Measurements from ENCODE around the gene RPRD1B.

The RPRD1B gene

GRCh38 chr20:38126146-38126921 lies 92.8 kb downstream of the RPRD1B start:
- H3K79me2 ChIP-seq (ENCODE audit: insufficient read depth, low read length): no peaks in the 10 kb centered on the region
- H3K9me3 ChIP-seq (ENCODE audit: insufficient read depth, low read length, severe bottlenecking): no peaks in the 10 kb centered on the region
- no peaks in the 10 kb centered on the region for H3K4me1 ChIP-seq (ENCODE audit: insufficient read depth, low read length)
- H4K20me1 ChIP-seq (ENCODE audit: insufficient read depth, low read length): peaks cover 2% of the 10 kb centered on the region; the same call in 1 of the 2 replicates
- no peak overlapping the region for H3K27ac ChIP-seq (ENCODE audit: low read length)
- H3K9ac ChIP-seq (ENCODE audit: low read depth, low read length): no peak overlapping the region
- H3K4me3 ChIP-seq (ENCODE audit: low read depth in 1 of 2, low read length in 2 of 2): no peak overlapping the region
- no peak for DNase-seq
- ATAC-seq (ENCODE audit: insufficient read depth, low read depth): no peak
- TF ChIP-seq EZH2 (IDR thresholded peaks at IDR 0.05; ENCODE audit: borderline replicate concordance, low read depth, low read length, severe bottlenecking) (no peak), CTCF (IDR thresholded peaks at IDR 0.05; ENCODE audit: borderline replicate concordance, extremely low read depth, low read length, poor library complexity, severe bottlenecking) (no peak)
- H2AFZ ChIP-seq (ENCODE audit: low read depth, low read length): no peak overlapping the region
- H3K36me3 ChIP-seq (ENCODE audit: insufficient read depth, low read length): no peaks in the 10 kb centered on the region
- no peak overlapping the region for H3K4me2 ChIP-seq (ENCODE audit: insufficient read depth, low read length)
- no peaks in the 10 kb centered on the region for H3K27me3 ChIP-seq (ENCODE audit: insufficient read depth, low read length, poor library complexity)

GRCh38 chr20:38126932-38127621 lies 93.5 kb downstream of the RPRD1B start:
- no peak for DNase-seq
- H3K79me2 ChIP-seq (ENCODE audit: insufficient read depth, low read length): no peaks in the 10 kb centered on the region
- H3K9me3 ChIP-seq (ENCODE audit: insufficient read depth, low read length, severe bottlenecking): no peaks in the 10 kb centered on the region
- H4K20me1 ChIP-seq (ENCODE audit: insufficient read depth, low read length): peaks cover 2% of the 10 kb centered on the region; the same call in 1 of the 2 replicates
- no peaks in the 10 kb centered on the region for H3K36me3 ChIP-seq (ENCODE audit: insufficient read depth, low read length)
- no peak overlapping the region for H3K4me3 ChIP-seq (ENCODE audit: low read depth in 1 of 2, low read length in 2 of 2)
- H3K27me3 ChIP-seq (ENCODE audit: insufficient read depth, low read length, poor library complexity): no peaks in the 10 kb centered on the region
- H3K4me2 ChIP-seq (ENCODE audit: insufficient read depth, low read length): no peak overlapping the region
- no peak for ATAC-seq (ENCODE audit: insufficient read depth, low read depth)
- no peak for TF ChIP-seq CTCF (IDR thresholded peaks at IDR 0.05; ENCODE audit: borderline replicate concordance, extremely low read depth, low read length, poor library complexity, severe bottlenecking)
- no peak for TF ChIP-seq EZH2 (IDR thresholded peaks at IDR 0.05; ENCODE audit: borderline replicate concordance, low read depth, low read length, severe bottlenecking)
- no peak overlapping the region for H2AFZ ChIP-seq (ENCODE audit: low read depth, low read length)
- no peak overlapping the region for H3K9ac ChIP-seq (ENCODE audit: low read depth, low read length)
- no peak overlapping the region for H3K27ac ChIP-seq (ENCODE audit: low read length)
- no peaks in the 10 kb centered on the region for H3K4me1 ChIP-seq (ENCODE audit: insufficient read depth, low read length)

- H3K9ac ChIP-seq (ENCODE audit: low read depth, low read length): no peak overlapping the region
- TF ChIP-seq EZH2 (IDR thresholded peaks at IDR 0.05; ENCODE audit: borderline replicate concordance, low read depth, low read length, severe bottlenecking) (no peak), CTCF (IDR thresholded peaks at IDR 0.05; ENCODE audit: borderline replicate concordance, extremely low read depth, low read length, poor library complexity, severe bottlenecking) (no peak)
- no peak overlapping the region for H3K4me2 ChIP-seq (ENCODE audit: insufficient read depth, low read length)
- DNase-seq (no peak), ATAC-seq (ENCODE audit: insufficient read depth, low read depth) (no peak)
- H3K36me3 ChIP-seq (ENCODE audit: insufficient read depth, low read length): no peaks in the 10 kb centered on the region
- no peak overlapping the region for H3K4me3 ChIP-seq (ENCODE audit: low read depth in 1 of 2, low read length in 2 of 2)
- no peak overlapping the region for H3K27ac ChIP-seq (ENCODE audit: low read length)
- H3K27me3 ChIP-seq (ENCODE audit: insufficient read depth, low read length, poor library complexity): no peaks in the 10 kb centered on the region
- no peaks in the 10 kb centered on the region for H3K9me3 ChIP-seq (ENCODE audit: insufficient read depth, low read length, severe bottlenecking)
- no peaks in the 10 kb centered on the region for H3K4me1 ChIP-seq (ENCODE audit: insufficient read depth, low read length)
- H2AFZ ChIP-seq (ENCODE audit: low read depth, low read length): no peak overlapping the region
- H4K20me1 ChIP-seq (ENCODE audit: insufficient read depth, low read length): peaks cover 2% of the 10 kb centered on the region; the same call in 1 of the 2 replicates
- H3K79me2 ChIP-seq (ENCODE audit: insufficient read depth, low read length): no peaks in the 10 kb centered on the region
Measured at GRCh38 chr20:38127920-38128528, 94.5 kb downstream of the RPRD1B start.

Measured in DND-41 (cell line).